IPS DF 6.9 (cell line): Measurements from ENCODE around the gene PRDM15.

ENCODE experiments used
- DNase-seq: peaks from one replicate; pipeline ENCODE4 v3.0.0-alpha.2; 2013; ENCODE audit warnings: low read depth, low spot score
- H3K27ac ChIP-seq: one replicate; pipeline ENCODE4 v1.5.1; 2013; ENCODE audit warnings: low read length, control low read depth
- H3K27me3 ChIP-seq: 2 replicates; pipeline ENCODE4 v1.6.1; 2013; ENCODE audit warnings: mild to moderate bottlenecking, low read length; ENCODE audit not compliant: control insufficient read depth, insufficient read depth
- H3K36me3 ChIP-seq: 2 replicates; pipeline ENCODE4 v1.6.1; 2013; ENCODE audit warnings: low read length; ENCODE audit not compliant: control insufficient read depth, insufficient read depth
- H3K4me1 ChIP-seq: 2 replicates; pipeline ENCODE4 v1.6.1; 2013; ENCODE audit warnings: low read length; ENCODE audit not compliant: control insufficient read depth, insufficient read depth
- H3K4me3 ChIP-seq: 2 replicates; pipeline ENCODE4 v1.5.1; 2013; ENCODE audit warnings: mild to moderate bottlenecking, low read length
- H3K9me3 ChIP-seq: 2 replicates; pipeline ENCODE4 v1.6.1; 2013; ENCODE audit warnings: low read length, inconsistent platforms; ENCODE audit not compliant: control insufficient read depth, insufficient read depth
- WGBS: extraction: QIAGEN DNeasy Blood & Tissue Kit; methylation state at CpG from one replicate; pipeline ENCODE4 v1.1.7; 2013; ENCODE audit warnings: mixed read lengths, missing lambda C conversion rate; ENCODE audit not compliant: insufficient read length, insufficient coverage; 5-methylcytosine and 5-hydroxymethylcytosine counted together

The PRDM15 gene

DNA sequence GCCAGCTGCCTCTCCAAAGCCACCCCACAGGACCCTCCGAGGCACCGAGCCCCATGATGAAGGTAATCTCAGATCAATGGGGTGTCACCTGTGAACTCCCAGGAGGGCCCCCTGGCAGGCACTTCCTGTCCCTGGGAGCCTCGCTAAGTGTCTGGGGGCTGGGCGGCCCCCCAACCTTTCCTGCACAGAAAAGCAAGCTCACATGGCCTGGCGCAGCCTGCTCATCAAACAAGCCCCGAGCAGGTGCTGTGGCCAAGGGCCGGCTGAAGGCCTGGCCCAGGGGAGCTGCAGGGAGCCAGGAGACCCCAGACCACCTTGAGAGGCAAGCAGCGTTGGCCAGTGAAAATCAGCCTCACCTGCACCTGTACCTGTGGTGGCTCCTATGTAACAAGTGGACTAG is 115.1 kb downstream of the PRDM15 start:
- Histone ChIP-seq H3K27me3 (peaks cover 49% of the 10 kb centered on the region), H3K4me3 (no peak overlapping the region), H3K27ac (no peak overlapping the region), H3K9me3 (no peaks in the 10 kb centered on the region), H3K4me1 (peaks cover 8% of the 10 kb centered on the region), H3K36me3 (no peaks in the 10 kb centered on the region)
- WGBS = no CpG with 5 or more reads among the region's 8 CpGs
- DNase-seq = no peak

DNA sequence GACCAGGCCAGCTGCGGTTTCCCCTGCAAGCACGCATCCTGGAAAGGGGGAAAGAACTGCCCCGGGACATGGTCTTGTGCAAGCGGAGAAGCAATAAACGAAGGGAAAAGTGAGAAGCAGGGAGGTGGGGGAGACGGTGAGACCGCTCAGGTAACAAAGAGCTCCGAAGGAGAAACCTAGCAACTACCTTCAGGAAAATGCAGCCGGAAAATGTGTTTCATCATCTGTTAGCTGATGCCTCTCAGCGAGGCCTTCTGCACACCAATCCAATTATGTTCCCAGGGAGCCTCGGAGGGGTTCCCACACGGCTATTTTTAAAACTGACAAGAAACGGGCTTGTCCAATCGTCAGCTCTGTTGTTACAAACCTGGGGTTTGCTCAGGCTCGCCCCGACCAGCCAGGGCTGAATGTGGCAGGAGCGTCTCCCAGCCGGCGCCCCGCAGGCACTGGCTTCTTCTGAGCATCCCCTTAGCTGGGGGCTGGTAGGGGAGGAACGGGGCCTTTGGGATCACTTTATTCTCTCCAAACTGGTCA is 115.7 kb downstream of the PRDM15 start:
- Histone ChIP-seq H3K4me1 (peaks cover 9% of the 10 kb centered on the region), H3K4me3 (no peak overlapping the region), H3K36me3 (no peaks in the 10 kb centered on the region), H3K9me3 (no peaks in the 10 kb centered on the region), H3K27me3 (peaks cover 45% of the 10 kb centered on the region), H3K27ac (no peak overlapping the region)
- no CpG with 5 or more reads among the region's 21 CpGs for WGBS
- no peak for DNase-seq

DNA sequence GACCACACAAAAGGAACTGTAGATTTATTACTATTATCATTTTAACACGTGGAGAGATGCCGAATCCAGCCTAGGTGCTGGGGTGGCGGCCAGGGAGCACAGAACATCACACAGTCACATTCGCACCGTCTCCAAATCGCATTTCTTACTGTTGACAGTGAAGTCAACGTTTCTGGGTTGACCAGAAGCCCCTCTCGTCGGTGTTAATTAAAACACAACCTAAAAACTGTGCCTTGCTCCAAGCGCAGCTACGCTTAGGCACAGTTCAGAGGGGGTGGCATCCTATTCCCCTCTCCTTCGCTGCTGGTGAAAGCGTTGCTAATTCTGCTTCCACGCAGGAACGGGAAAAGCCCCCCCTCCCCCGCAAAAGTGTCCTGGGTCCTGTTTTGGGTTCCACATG is 116.4 kb downstream of the PRDM15 start:
- WGBS = no CpG with 5 or more reads among the region's 16 CpGs
- H3K4me1 ChIP-seq = peaks cover 9% of the 10 kb centered on the region
- H3K36me3 ChIP-seq = no peaks in the 10 kb centered on the region
- no peak overlapping the region for H3K27ac ChIP-seq
- H3K9me3 ChIP-seq = no peaks in the 10 kb centered on the region
- no peak overlapping the region for H3K4me3 ChIP-seq
- H3K27me3 ChIP-seq = peaks cover 40% of the 10 kb centered on the region
- no peak for DNase-seq

DNA sequence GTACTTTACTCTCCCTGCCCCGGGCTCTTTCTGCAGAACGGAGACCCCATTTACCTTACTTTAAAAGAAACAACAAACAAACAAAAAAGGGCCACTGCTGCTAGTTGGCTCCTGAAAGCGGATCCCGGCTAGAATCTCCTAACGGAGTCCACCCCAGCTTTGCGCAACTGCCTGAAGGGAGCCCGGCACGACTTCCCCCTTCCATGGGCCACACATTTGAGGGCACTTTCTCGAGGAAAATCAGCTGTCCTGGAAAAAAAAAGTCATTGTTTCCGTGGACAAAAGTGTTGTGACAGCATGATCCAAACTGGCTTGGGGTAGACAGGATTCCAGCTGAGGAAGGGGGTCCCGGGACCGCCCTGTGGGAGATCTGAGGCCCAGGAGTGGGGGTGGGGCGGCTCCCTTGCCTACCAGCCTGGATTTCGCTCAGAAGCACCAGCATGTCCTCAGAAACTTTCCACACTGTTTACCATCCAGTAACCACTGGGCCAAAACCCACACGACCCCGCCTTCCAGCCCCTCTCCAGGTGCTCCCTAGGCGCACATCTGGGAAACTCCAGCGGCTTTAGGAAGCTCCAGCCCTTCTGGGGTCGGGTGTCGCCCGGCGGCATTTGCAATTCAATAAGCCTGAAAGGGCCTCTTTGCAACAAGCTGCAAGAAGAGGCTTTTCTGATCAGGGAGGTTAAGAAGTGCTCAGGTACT is 117.1 kb downstream of the PRDM15 start:
- H3K4me3 ChIP-seq = no peak overlapping the region; the same call in 1 of the 2 replicates
- WGBS = no CpG with 5 or more reads among the region's 22 CpGs
- H3K36me3 ChIP-seq = no peaks in the 10 kb centered on the region
- DNase-seq = peak; percentile 74
- no peaks in the 10 kb centered on the region for H3K9me3 ChIP-seq
- peaks cover 37% of the 10 kb centered on the region for H3K27me3 ChIP-seq
- peaks cover 9% of the 10 kb centered on the region for H3K4me1 ChIP-seq
- no peak overlapping the region for H3K27ac ChIP-seq

DNA sequence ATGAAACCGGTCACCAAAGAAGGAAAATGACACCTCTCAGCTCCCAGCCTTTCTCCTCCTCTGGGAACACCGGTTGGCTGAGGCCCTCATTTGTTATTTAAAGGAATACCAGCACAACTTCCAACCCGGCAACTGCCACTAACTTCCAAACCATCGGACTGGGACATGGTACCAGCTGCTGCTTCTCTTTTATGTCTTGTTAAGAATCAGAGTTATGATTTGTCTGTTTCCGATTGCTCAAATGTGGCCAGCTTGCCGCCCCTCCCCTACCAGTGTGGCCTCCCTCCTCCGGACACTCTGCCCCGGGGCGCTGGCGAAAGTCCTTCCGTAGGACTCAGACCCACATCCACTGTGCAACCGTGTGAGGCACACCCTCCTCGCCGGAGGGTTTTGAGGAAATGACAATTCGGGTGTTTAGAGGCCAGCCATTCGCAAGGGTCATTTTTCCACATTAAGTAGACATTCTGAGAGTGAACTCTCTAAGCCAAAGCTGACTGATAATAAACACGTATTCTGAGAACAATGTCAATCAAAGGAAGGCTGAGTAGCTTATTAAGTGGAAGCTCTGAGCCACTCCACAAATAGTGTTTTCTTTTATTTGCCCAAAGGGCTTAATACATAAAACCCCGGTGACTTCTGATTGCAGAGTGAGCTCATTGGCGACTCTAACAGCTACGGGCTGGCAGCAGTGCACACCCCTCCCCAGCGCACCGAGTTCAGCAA is 117.8 kb downstream of the PRDM15 start:
- H3K4me3 ChIP-seq = no peak overlapping the region; the same call in 1 of the 2 replicates
- no peak overlapping the region for H3K27ac ChIP-seq
- no CpG with 5 or more reads among the region's 22 CpGs for WGBS
- DNase-seq = no peak
- H3K9me3 ChIP-seq = no peaks in the 10 kb centered on the region
- no peaks in the 10 kb centered on the region for H3K36me3 ChIP-seq
- peaks cover 37% of the 10 kb centered on the region for H3K27me3 ChIP-seq
- peaks cover 9% of the 10 kb centered on the region for H3K4me1 ChIP-seq

DNA sequence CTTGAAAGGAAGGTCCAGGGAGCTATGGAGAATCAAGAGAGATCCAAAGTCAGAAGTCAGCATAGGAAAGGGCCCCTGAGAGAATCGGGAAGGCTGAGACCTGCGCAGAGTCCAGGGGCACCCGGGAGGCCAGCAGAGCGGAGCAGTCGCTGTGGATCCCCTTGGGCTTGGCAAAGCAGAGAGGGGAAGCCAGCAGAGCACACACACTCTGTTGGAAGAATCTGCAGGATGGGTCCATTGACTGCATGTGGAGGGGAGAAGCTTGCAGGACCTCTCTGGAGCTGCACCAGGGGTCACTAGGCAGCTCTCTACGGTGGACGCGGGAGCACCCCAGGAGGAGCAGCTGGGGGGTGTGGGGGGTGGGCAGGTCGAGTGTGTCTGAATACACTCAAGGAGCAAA is 118.7 kb downstream of the PRDM15 start:
- peaks cover 9% of the 10 kb centered on the region for H3K4me1 ChIP-seq
- H3K4me3 ChIP-seq = no peak overlapping the region
- H3K27me3 ChIP-seq = peaks cover 28% of the 10 kb centered on the region
- no CpG with 5 or more reads among the region's 9 CpGs for WGBS
- H3K36me3 ChIP-seq = no peaks in the 10 kb centered on the region
- no peaks in the 10 kb centered on the region for H3K9me3 ChIP-seq
- H3K27ac ChIP-seq = no peak overlapping the region
- DNase-seq = no peak

DNA sequence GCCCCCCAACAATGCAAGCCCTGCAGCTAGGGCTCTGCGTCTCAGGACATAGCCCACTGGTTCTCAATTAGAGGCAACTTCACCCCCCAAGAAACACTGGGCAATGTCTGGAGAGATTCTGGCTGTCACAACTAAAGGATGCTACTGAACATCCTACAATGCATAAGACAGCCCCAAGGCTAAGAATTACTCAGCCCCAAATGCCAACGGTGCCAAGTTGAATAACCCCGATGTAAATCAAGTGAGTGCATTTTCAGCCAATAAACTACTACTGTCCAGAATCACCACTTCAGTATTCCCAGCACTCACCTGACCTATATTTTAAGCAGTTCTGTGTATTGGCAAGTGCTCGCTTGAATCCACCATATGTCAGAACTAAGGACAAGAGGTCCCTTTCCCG is 119.2 kb downstream of the PRDM15 start:
- no peak overlapping the region for H3K4me3 ChIP-seq
- no peaks in the 10 kb centered on the region for H3K9me3 ChIP-seq
- no peak for DNase-seq
- H3K4me1 ChIP-seq = peaks cover 10% of the 10 kb centered on the region
- no peak overlapping the region for H3K27ac ChIP-seq
- no peaks in the 10 kb centered on the region for H3K36me3 ChIP-seq
- no CpG with 5 or more reads among the region's 5 CpGs for WGBS
- peaks cover 23% of the 10 kb centered on the region for H3K27me3 ChIP-seq

DNA sequence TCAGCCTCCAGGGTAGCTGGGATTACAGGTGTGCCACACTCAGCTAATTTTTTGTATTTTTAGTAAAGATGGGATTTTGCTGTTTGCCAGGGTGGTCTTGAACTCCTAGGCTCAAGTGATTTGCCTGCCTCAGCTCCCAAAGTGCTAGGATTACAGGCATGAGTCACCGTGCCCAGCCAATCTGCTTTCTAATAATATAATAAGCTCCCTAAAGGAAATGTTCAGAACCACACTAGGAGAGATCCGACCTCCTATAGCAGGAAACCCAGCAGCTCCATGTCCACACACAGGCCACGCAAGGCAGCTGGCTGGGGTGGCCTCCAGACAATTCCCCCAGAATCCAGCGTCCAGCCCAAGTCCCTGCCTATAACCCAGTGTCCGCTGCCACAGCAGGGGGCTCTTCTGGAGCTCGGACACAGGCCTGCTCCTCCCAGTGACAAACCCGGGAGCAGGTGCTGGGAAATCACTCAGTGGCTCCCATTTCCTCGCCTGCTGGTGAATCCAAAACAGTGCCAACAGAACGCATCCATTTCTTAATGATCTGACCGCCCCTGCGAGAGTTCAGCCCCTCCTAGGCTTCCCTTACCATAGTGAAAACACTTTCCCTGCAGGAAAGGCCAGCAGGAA is 119.8 kb downstream of the PRDM15 start:
- Histone ChIP-seq H3K27ac (no peak overlapping the region), H3K27me3 (peaks cover 17% of the 10 kb centered on the region), H3K4me3 (no peak overlapping the region), H3K4me1 (peaks cover 14% of the 10 kb centered on the region), H3K36me3 (no peaks in the 10 kb centered on the region), H3K9me3 (no peaks in the 10 kb centered on the region)
- no CpG with 5 or more reads among the region's 11 CpGs for WGBS
- no peak for DNase-seq

DNA sequence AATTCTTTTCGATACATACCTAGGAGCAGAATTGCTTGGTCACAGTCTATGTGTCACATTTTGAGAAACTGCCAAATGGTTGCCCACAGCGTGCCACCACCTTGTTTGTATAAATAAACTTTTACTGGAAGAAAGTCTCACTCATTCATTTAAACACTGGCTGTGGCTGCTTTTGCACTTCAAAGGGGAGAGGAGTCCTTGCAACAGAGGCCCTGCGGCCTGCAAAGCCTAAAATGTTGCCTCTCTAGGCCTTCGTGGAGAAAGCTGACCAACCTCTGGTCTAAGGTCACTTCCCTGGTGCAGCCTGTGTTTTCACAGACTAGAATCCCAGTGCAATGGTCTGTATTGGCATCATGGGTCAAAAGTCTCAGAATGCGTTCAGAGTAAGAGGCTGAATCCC is 120.6 kb downstream of the PRDM15 start:
- Histone ChIP-seq H3K27ac (no peak overlapping the region), H3K4me1 (peaks cover 13% of the 10 kb centered on the region), H3K9me3 (no peaks in the 10 kb centered on the region), H3K36me3 (no peaks in the 10 kb centered on the region), H3K4me3 (no peak overlapping the region), H3K27me3 (peaks cover 9% of the 10 kb centered on the region; the same call in 1 of the 2 replicates)
- no peak for DNase-seq
- no CpG with 5 or more reads among the region's 5 CpGs for WGBS

DNA sequence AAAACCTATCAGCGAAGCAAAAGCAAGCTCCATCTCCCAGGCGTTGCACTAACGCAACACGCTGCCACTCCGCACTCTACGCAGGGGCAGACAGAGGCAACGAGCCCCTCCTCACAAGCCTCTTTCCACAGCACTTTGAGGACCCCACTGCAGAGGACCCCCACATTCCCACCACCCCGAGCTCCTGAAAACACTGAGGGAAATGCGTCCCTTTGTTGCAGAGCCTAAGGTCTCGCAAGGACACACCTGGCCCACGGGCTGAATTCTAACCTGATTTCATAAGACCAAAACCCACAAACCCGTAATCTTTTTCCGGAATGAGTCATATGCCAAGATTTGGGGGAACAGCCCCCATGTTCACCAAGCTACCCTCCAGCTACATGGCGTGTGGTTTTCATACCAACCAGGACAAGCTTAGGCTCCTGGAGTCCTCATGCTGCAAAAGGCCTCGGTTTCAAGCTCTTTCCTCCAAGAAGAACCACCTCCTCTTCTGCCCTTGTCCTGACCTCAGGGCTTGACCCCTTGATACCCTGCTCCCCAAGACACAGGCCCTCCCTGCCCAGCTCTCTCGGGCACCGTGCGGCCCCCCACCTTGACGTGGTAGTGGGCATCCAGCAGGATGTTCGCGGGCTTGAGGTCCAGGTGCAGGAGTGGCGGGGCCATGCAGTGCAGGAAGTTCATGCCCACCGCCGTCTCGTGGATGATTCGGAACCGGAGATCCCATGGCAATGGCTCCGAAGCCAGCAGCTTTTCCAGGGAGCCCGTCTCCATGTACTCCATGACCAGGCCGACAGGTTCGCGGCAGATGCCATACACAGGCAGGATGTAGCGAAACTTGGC is 123.0 kb downstream of the PRDM15 start:
- H3K27me3 ChIP-seq = no peaks in the 10 kb centered on the region; the same call in 1 of the 2 replicates
- peaks cover 20% of the 10 kb centered on the region for H3K4me1 ChIP-seq
- WGBS = no CpG with 5 or more reads among the region's 33 CpGs
- DNase-seq = no peak
- H3K9me3 ChIP-seq = no peaks in the 10 kb centered on the region
- H3K27ac ChIP-seq = no peak overlapping the region
- H3K36me3 ChIP-seq = no peaks in the 10 kb centered on the region
- H3K4me3 ChIP-seq = no peak overlapping the region
